Panc1 (cell line): ENCODE results near the gene ATIC. TPM values are rescaled to one million over a fixed set of nuclear protein-coding genes. Genes with fewer than 3 reads are reported as not detected.

Experiments
- ATAC-seq: fragments of 200-7000 bp; cut with Tn5 transposase; 2 replicates; pipeline ENCODE4 v1.9.1; 2020; ENCODE audit warnings: mild to moderate bottlenecking, moderate library complexity
- BruUV-seq: library from RNA; stranded (reverse); fragments of 400-500 nt; replicated peaks from 2 replicates; lab custom pipeline; 2021; lab: Mats Ljungman, UMichigan
- CTCF ChIA-PET: fragments of 300-600 bp; sonication (Branson Sonifier 250); formaldehyde crosslinking; loops from one replicate; lab custom pipeline; 2022; ENCODE audit warnings: antibody characterized with exemption; lab: Charles Lee
- POLR2A ChIA-PET: fragments of 300-600 bp; sonication (Branson Sonifier 250); formaldehyde crosslinking; loops from one replicate; lab custom pipeline; 2022; ENCODE audit warnings: antibody characterized with exemption; lab: Charles Lee
- DNase-seq: peaks from one replicate; pipeline ENCODE4 v3.0.0-alpha.2; 2010; ENCODE audit warnings: low read depth, low spot score
- H3K27ac ChIP-seq: 2 replicates; pipeline ENCODE4 v1.5.1; 2011; ENCODE audit warnings: mild to moderate bottlenecking, low read length, inconsistent platforms
- H3K27me3 ChIP-seq: fragments of 200-500 bp; sonication (Bioruptor generic); 2 replicates; pipeline ENCODE4 v1.6.0; 2014; ENCODE audit warnings: low read length, inconsistent platforms; ENCODE audit not compliant: control insufficient read depth, insufficient read depth
- H3K36me3 ChIP-seq: fragments of 200-500 bp; sonication (Bioruptor generic); 2 replicates; pipeline ENCODE4 v1.5.1; 2014; ENCODE audit warnings: inconsistent platforms, mild to moderate bottlenecking, low read length, moderate library complexity; ENCODE audit not compliant: control insufficient read depth, insufficient read depth
- H3K4me1 ChIP-seq: 2 replicates; pipeline ENCODE4 v1.5.1; 2011; ENCODE audit warnings: inconsistent platforms, mild to moderate bottlenecking, low read length, moderate library complexity; ENCODE audit not compliant: control insufficient read depth, insufficient read depth
- H3K4me3 ChIP-seq, 2 experiments: 2 replicates each; pipeline ENCODE4 v1.5.1; 2011 to 2012; ENCODE audit warnings: low read depth in 2 of 2, low read length in 2 of 2, mild to moderate bottlenecking in 2 of 2, inconsistent platforms in 1 of 2, moderate library complexity in 1 of 2
- H3K9me3 ChIP-seq: fragments of 200-500 bp; sonication (Bioruptor generic); 2 replicates; pipeline ENCODE4 v1.5.1; 2014; ENCODE audit warnings: low read depth, mild to moderate bottlenecking, inconsistent platforms, low read length, moderate library complexity; ENCODE audit not compliant: control insufficient read depth, insufficient read depth
- POLR2AphosphoS5 ChIP-seq: IDR thresholded peaks from 2 replicates; pipeline ENCODE4 v1.6.1; 2012; ENCODE audit warnings: mild to moderate bottlenecking, low read depth, low read length, moderate library complexity
- SIN3A ChIP-seq: IDR thresholded peaks from 2 replicates; pipeline ENCODE4 v1.6.1; 2012; ENCODE audit warnings: low read depth, mild to moderate bottlenecking, low read length, moderate library complexity, borderline replicate concordance; ENCODE audit not compliant: insufficient read depth
- TCF7L2 ChIP-seq: IDR thresholded peaks from 2 replicates; pipeline ENCODE4 v1.6.1; 2011; ENCODE audit warnings: mild to moderate bottlenecking, low read depth, low read length, inconsistent platforms
- in situ Hi-C: cut with HindIII; loops from 2 replicates; pipeline ENCODE4 v1.10.0; 2016; ENCODE audit warnings: low sequenced_read_pairs, low pct_unique_long_range_greater_than_20kb
- intact Hi-C: fragments of 100-400 bp; cut with micrococcal nuclease; formaldehyde crosslinking; loops from one replicate; pipeline ENCODE4 v1.10.0; 2022; ENCODE audit not compliant: unreplicated experiment
- total RNA-seq: library from RNA; stranded (reverse); gene quantifications from one replicate; pipeline ENCODE4 v1.2.1, GENCODE V29; 2021; ENCODE audit not compliant: unreplicated experiment
- TF ChIP-seq, protein P1 (sequence below): fragments of 450-650 bp; IDR thresholded peaks from 2 replicates; pipeline ENCODE4 v1.5.1; 2017; ENCODE audit warnings: mild to moderate bottlenecking
- TF ChIP-seq, protein P2 (sequence below), 2 experiments: IDR thresholded peaks; 2 replicates each; pipeline ENCODE4 v1.6.1; 2011 to 2012; ENCODE audit warnings: low read depth in 2 of 2, control low read depth in 1 of 2, low read length in 1 of 2, mild to moderate bottlenecking in 1 of 2, moderate library complexity in 1 of 2; ENCODE audit not compliant: insufficient read depth in 1 of 2

Gene ATIC
- total RNA-seq, 1 experiment from 2014 or later = 223 TPM

DNA sequence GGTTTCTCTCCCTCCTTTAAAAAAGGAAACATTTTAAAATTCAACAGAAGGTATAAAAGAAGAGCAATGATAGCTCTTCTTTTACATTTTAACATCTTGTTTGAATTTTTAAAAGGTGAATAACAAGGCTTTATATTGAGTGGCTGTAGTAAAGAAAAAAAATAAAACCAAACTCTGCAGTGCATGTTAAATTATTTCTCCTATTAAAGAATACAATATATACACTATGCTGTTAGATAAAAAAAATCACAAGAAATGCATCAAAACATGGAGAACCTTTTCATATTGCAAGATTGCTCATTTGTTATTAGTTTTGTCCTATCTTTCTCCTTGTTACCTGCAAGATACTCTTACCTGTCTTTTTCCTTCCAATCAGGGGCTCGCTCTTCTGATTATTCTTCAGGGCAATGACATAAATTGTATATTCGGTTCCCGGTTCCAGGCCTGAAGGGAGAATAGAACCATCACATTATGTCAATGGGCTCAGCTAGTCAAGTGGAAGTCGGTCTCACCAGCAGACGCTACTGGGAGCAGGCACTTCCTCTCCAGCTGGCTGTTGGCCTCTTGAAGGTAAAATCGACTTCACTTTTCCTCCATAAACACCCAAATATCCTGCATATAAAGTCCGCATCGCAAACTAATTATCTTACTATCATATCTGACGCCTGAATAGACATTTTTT is 61.2 kb downstream of the ATIC start:
- TF ChIP-seq TCF7L2 (no peak), POLR2AphosphoS5 (no peak), SIN3A (no peak)
- TF ChIP-seq, protein P1, sequence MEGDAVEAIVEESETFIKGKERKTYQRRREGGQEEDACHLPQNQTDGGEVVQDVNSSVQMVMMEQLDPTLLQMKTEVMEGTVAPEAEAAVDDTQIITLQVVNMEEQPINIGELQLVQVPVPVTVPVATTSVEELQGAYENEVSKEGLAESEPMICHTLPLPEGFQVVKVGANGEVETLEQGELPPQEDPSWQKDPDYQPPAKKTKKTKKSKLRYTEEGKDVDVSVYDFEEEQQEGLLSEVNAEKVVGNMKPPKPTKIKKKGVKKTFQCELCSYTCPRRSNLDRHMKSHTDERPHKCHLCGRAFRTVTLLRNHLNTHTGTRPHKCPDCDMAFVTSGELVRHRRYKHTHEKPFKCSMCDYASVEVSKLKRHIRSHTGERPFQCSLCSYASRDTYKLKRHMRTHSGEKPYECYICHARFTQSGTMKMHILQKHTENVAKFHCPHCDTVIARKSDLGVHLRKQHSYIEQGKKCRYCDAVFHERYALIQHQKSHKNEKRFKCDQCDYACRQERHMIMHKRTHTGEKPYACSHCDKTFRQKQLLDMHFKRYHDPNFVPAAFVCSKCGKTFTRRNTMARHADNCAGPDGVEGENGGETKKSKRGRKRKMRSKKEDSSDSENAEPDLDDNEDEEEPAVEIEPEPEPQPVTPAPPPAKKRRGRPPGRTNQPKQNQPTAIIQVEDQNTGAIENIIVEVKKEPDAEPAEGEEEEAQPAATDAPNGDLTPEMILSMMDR = no peak
- TF ChIP-seq, protein P2, sequence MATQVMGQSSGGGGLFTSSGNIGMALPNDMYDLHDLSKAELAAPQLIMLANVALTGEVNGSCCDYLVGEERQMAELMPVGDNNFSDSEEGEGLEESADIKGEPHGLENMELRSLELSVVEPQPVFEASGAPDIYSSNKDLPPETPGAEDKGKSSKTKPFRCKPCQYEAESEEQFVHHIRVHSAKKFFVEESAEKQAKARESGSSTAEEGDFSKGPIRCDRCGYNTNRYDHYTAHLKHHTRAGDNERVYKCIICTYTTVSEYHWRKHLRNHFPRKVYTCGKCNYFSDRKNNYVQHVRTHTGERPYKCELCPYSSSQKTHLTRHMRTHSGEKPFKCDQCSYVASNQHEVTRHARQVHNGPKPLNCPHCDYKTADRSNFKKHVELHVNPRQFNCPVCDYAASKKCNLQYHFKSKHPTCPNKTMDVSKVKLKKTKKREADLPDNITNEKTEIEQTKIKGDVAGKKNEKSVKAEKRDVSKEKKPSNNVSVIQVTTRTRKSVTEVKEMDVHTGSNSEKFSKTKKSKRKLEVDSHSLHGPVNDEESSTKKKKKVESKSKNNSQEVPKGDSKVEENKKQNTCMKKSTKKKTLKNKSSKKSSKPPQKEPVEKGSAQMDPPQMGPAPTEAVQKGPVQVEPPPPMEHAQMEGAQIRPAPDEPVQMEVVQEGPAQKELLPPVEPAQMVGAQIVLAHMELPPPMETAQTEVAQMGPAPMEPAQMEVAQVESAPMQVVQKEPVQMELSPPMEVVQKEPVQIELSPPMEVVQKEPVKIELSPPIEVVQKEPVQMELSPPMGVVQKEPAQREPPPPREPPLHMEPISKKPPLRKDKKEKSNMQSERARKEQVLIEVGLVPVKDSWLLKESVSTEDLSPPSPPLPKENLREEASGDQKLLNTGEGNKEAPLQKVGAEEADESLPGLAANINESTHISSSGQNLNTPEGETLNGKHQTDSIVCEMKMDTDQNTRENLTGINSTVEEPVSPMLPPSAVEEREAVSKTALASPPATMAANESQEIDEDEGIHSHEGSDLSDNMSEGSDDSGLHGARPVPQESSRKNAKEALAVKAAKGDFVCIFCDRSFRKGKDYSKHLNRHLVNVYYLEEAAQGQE (IDR thresholded peaks at IDR 0.05; ENCODE audit: insufficient read depth in 1 of 2, low read depth in 2 of 2, low read length in 1 of 2) = no peak
- Histone ChIP-seq H3K9me3 (no peaks in the 10 kb centered on the region), H3K27me3 (no peaks in the 10 kb centered on the region), H3K4me3 (no peak overlapping the region), H3K36me3 (no peaks in the 10 kb centered on the region), H3K4me1 (no peaks in the 10 kb centered on the region), H3K27ac (no peak overlapping the region)
- POLR2A ChIA-PET = no interaction called here
- DNase-seq (no peak), ATAC-seq (no peak)
- in situ Hi-C loops (no loop called here), intact Hi-C loops (no loop called here)
- no TSS peak for BruUV-seq
- CTCF ChIA-PET = interaction anchor here (0.7 kb wide), 1 partner anchor 593 kb away, joined by 10 read pairs; no protein-coding TSS in a partner anchor

DNA sequence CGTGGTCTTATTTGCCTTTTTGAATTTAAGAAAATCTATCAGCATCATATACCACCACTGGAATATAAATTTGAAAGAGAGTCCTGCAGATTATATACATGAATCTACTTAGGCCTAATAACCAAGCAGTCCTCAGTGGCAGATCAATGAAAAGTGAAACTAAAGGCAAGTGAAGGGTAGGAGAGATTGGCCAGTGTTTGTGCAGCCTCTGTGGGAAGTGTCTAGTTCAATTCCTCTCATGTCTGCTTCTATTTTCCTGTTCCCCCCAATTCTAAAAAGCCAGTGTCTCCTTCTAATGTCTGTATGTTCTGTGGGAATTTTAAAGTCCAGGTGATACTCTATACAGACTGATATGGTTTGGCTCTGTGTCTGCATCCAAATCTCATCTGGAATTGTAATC is 62.1 kb downstream of the ATIC start:
- in situ Hi-C loops = no loop called here
- ATAC-seq = no peak
- intact Hi-C loops = no loop called here
- CTCF ChIA-PET = interaction anchor here (0.7 kb wide), 1 partner anchor 592 kb away, joined by 10 read pairs; no protein-coding TSS in a partner anchor
- no peaks in the 10 kb centered on the region for H3K36me3 ChIP-seq
- TF ChIP-seq, protein P2 (IDR thresholded peaks at IDR 0.05; ENCODE audit: insufficient read depth in 1 of 2, low read depth in 2 of 2, low read length in 1 of 2) = no peak
- TF ChIP-seq SIN3A = no peak
- no peak for TF ChIP-seq TCF7L2
- TF ChIP-seq POLR2AphosphoS5 = no peak
- TF ChIP-seq, protein P1 = no peak
- POLR2A ChIA-PET = no interaction called here
- DNase-seq = no peak
- no peak overlapping the region for H3K4me3 ChIP-seq
- BruUV-seq = no TSS peak
- no peak overlapping the region for H3K27ac ChIP-seq
- no peaks in the 10 kb centered on the region for H3K4me1 ChIP-seq
- no peaks in the 10 kb centered on the region for H3K9me3 ChIP-seq
- no peaks in the 10 kb centered on the region for H3K27me3 ChIP-seq
